Keratinocyte (primary cell): Measurements from ENCODE around the gene MMUT.

Experiments
- EZH2 ChIP-seq: IDR thresholded peaks from one replicate; pipeline ENCODE4 v1.6.1; 2012; ENCODE audit warnings: inconsistent platforms, mild to moderate bottlenecking, low read length, moderate library complexity
- TF ChIP-seq, protein P1 (sequence below), 3 experiments: IDR thresholded peaks in 1 of 3; conservative IDR thresholded peaks in 1 of 3; optimal IDR thresholded peaks in 1 of 3; 2 replicates in 2 of 3; 3 replicates in 1 of 3; pipeline versions ENCODE3 to v1.5.1; 2011; ENCODE audit warnings: low read length in 3 of 3, mild to moderate bottlenecking in 3 of 3, moderate library complexity in 2 of 3, control low read depth in 1 of 3, inconsistent platforms in 1 of 3; ENCODE audit not compliant: insufficient read depth in 2 of 3; ENCODE audit errors: extremely low read depth in 1 of 3

GRCh38 chr6:49454787-49455709, 8.0 kb downstream of the MMUT start:
- TF ChIP-seq, protein P1, sequence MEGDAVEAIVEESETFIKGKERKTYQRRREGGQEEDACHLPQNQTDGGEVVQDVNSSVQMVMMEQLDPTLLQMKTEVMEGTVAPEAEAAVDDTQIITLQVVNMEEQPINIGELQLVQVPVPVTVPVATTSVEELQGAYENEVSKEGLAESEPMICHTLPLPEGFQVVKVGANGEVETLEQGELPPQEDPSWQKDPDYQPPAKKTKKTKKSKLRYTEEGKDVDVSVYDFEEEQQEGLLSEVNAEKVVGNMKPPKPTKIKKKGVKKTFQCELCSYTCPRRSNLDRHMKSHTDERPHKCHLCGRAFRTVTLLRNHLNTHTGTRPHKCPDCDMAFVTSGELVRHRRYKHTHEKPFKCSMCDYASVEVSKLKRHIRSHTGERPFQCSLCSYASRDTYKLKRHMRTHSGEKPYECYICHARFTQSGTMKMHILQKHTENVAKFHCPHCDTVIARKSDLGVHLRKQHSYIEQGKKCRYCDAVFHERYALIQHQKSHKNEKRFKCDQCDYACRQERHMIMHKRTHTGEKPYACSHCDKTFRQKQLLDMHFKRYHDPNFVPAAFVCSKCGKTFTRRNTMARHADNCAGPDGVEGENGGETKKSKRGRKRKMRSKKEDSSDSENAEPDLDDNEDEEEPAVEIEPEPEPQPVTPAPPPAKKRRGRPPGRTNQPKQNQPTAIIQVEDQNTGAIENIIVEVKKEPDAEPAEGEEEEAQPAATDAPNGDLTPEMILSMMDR (optimal IDR thresholded peaks at IDR 0.05 in 1 of 3, IDR thresholded peaks at IDR 0.05 in 1 of 3, conservative IDR thresholded peaks at IDR 0.05 in 1 of 3; ENCODE audit: extremely low read depth in 1 of 3, insufficient read depth in 2 of 3, low read length in 3 of 3), result no peak
- TF ChIP-seq EZH2, result no peak
